Panc1 (cell line): ENCODE data around the gene LAMP1. TPM values are rescaled to one million over a fixed set of nuclear protein-coding genes. Genes with fewer than 3 reads are reported as not detected.

Experiments
- ATAC-seq: fragments of 200-7000 bp; cut with Tn5 transposase; 2 replicates; pipeline ENCODE4 v1.9.1; 2020; ENCODE audit warnings: mild to moderate bottlenecking, moderate library complexity
- BruUV-seq: library from RNA; stranded (reverse); fragments of 400-500 nt; replicated peaks from 2 replicates; lab custom pipeline; 2021; lab: Mats Ljungman, UMichigan
- CTCF ChIA-PET: fragments of 300-600 bp; sonication (Branson Sonifier 250); formaldehyde crosslinking; loops from one replicate; lab custom pipeline; 2022; ENCODE audit warnings: antibody characterized with exemption; lab: Charles Lee
- POLR2A ChIA-PET: fragments of 300-600 bp; sonication (Branson Sonifier 250); formaldehyde crosslinking; loops from one replicate; lab custom pipeline; 2022; ENCODE audit warnings: antibody characterized with exemption; lab: Charles Lee
- DNase-seq: peaks from one replicate; pipeline ENCODE4 v3.0.0-alpha.2; 2010; ENCODE audit warnings: low read depth, low spot score
- H3K27ac ChIP-seq: 2 replicates; pipeline ENCODE4 v1.5.1; 2011; ENCODE audit warnings: mild to moderate bottlenecking, low read length, inconsistent platforms
- H3K27me3 ChIP-seq: fragments of 200-500 bp; sonication (Bioruptor generic); 2 replicates; pipeline ENCODE4 v1.6.0; 2014; ENCODE audit warnings: low read length, inconsistent platforms; ENCODE audit not compliant: control insufficient read depth, insufficient read depth
- H3K36me3 ChIP-seq: fragments of 200-500 bp; sonication (Bioruptor generic); 2 replicates; pipeline ENCODE4 v1.5.1; 2014; ENCODE audit warnings: inconsistent platforms, mild to moderate bottlenecking, low read length, moderate library complexity; ENCODE audit not compliant: control insufficient read depth, insufficient read depth
- H3K4me1 ChIP-seq: 2 replicates; pipeline ENCODE4 v1.5.1; 2011; ENCODE audit warnings: inconsistent platforms, mild to moderate bottlenecking, low read length, moderate library complexity; ENCODE audit not compliant: control insufficient read depth, insufficient read depth
- H3K4me3 ChIP-seq, 2 experiments: 2 replicates each; pipeline ENCODE4 v1.5.1; 2011 to 2012; ENCODE audit warnings: low read depth in 2 of 2, low read length in 2 of 2, mild to moderate bottlenecking in 2 of 2, inconsistent platforms in 1 of 2, moderate library complexity in 1 of 2
- H3K9me3 ChIP-seq: fragments of 200-500 bp; sonication (Bioruptor generic); 2 replicates; pipeline ENCODE4 v1.5.1; 2014; ENCODE audit warnings: low read depth, mild to moderate bottlenecking, inconsistent platforms, low read length, moderate library complexity; ENCODE audit not compliant: control insufficient read depth, insufficient read depth
- POLR2AphosphoS5 ChIP-seq: IDR thresholded peaks from 2 replicates; pipeline ENCODE4 v1.6.1; 2012; ENCODE audit warnings: mild to moderate bottlenecking, low read depth, low read length, moderate library complexity
- SIN3A ChIP-seq: IDR thresholded peaks from 2 replicates; pipeline ENCODE4 v1.6.1; 2012; ENCODE audit warnings: low read depth, mild to moderate bottlenecking, low read length, moderate library complexity, borderline replicate concordance; ENCODE audit not compliant: insufficient read depth
- TCF7L2 ChIP-seq: IDR thresholded peaks from 2 replicates; pipeline ENCODE4 v1.6.1; 2011; ENCODE audit warnings: mild to moderate bottlenecking, low read depth, low read length, inconsistent platforms
- in situ Hi-C: cut with HindIII; loops from 2 replicates; pipeline ENCODE4 v1.10.0; 2016; ENCODE audit warnings: low sequenced_read_pairs, low pct_unique_long_range_greater_than_20kb
- intact Hi-C: fragments of 100-400 bp; cut with micrococcal nuclease; formaldehyde crosslinking; loops from one replicate; pipeline ENCODE4 v1.10.0; 2022; ENCODE audit not compliant: unreplicated experiment
- total RNA-seq: library from RNA; stranded (reverse); gene quantifications from one replicate; pipeline ENCODE4 v1.2.1, GENCODE V29; 2021; ENCODE audit not compliant: unreplicated experiment
- TF ChIP-seq, protein P1 (sequence below), 2 experiments: IDR thresholded peaks; 2 replicates each; pipeline ENCODE4 v1.6.1; 2011 to 2012; ENCODE audit warnings: low read depth in 2 of 2, control low read depth in 1 of 2, low read length in 1 of 2, mild to moderate bottlenecking in 1 of 2, moderate library complexity in 1 of 2; ENCODE audit not compliant: insufficient read depth in 1 of 2
- TF ChIP-seq, protein P2 (sequence below): fragments of 450-650 bp; IDR thresholded peaks from 2 replicates; pipeline ENCODE4 v1.5.1; 2017; ENCODE audit warnings: mild to moderate bottlenecking

The LAMP1 gene
- total RNA-seq, 1 experiment from 2014 or later, result 212 TPM

DNA sequence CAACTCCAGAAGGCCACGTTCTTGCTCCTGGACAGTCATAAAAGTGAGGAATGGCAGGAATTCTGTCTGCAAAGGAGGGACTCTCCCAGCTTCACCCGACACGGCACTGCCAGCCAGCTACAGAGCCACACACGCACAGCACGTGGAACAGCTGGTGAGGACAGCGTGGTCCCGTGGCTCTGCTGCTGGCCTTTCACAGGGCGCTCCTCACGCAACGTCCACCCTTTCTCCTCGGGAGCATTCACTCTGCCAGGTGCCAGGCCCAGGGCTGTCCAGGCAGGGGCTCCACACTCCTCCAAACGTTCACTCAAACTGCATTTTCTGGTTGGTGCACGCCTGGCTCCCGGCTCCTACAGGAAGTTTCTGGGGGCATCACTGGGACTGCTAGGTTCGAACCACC, 52.5 kb downstream of the LAMP1 start:
- in situ Hi-C loops (no loop called here), intact Hi-C loops (no loop called here)
- ChIA-PET POLR2A (no interaction called here), CTCF (no interaction called here)
- BruUV-seq, result no TSS peak
- Histone ChIP-seq H3K27ac (no peak overlapping the region), H3K9me3 (no peaks in the 10 kb centered on the region), H3K4me1 (no peaks in the 10 kb centered on the region; the same call in 1 of the 2 replicates), H3K36me3 (no peaks in the 10 kb centered on the region), H3K27me3 (no peaks in the 10 kb centered on the region), H3K4me3 (no peak overlapping the region)
- DNase-seq (no peak), ATAC-seq (no peak)
- TF ChIP-seq, protein P1, sequence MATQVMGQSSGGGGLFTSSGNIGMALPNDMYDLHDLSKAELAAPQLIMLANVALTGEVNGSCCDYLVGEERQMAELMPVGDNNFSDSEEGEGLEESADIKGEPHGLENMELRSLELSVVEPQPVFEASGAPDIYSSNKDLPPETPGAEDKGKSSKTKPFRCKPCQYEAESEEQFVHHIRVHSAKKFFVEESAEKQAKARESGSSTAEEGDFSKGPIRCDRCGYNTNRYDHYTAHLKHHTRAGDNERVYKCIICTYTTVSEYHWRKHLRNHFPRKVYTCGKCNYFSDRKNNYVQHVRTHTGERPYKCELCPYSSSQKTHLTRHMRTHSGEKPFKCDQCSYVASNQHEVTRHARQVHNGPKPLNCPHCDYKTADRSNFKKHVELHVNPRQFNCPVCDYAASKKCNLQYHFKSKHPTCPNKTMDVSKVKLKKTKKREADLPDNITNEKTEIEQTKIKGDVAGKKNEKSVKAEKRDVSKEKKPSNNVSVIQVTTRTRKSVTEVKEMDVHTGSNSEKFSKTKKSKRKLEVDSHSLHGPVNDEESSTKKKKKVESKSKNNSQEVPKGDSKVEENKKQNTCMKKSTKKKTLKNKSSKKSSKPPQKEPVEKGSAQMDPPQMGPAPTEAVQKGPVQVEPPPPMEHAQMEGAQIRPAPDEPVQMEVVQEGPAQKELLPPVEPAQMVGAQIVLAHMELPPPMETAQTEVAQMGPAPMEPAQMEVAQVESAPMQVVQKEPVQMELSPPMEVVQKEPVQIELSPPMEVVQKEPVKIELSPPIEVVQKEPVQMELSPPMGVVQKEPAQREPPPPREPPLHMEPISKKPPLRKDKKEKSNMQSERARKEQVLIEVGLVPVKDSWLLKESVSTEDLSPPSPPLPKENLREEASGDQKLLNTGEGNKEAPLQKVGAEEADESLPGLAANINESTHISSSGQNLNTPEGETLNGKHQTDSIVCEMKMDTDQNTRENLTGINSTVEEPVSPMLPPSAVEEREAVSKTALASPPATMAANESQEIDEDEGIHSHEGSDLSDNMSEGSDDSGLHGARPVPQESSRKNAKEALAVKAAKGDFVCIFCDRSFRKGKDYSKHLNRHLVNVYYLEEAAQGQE (IDR thresholded peaks at IDR 0.05; ENCODE audit: insufficient read depth in 1 of 2, low read depth in 2 of 2, low read length in 1 of 2), result no peak
- no peak for TF ChIP-seq SIN3A
- TF ChIP-seq, protein P2, sequence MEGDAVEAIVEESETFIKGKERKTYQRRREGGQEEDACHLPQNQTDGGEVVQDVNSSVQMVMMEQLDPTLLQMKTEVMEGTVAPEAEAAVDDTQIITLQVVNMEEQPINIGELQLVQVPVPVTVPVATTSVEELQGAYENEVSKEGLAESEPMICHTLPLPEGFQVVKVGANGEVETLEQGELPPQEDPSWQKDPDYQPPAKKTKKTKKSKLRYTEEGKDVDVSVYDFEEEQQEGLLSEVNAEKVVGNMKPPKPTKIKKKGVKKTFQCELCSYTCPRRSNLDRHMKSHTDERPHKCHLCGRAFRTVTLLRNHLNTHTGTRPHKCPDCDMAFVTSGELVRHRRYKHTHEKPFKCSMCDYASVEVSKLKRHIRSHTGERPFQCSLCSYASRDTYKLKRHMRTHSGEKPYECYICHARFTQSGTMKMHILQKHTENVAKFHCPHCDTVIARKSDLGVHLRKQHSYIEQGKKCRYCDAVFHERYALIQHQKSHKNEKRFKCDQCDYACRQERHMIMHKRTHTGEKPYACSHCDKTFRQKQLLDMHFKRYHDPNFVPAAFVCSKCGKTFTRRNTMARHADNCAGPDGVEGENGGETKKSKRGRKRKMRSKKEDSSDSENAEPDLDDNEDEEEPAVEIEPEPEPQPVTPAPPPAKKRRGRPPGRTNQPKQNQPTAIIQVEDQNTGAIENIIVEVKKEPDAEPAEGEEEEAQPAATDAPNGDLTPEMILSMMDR, result no peak
- no peak for TF ChIP-seq POLR2AphosphoS5
- no peak for TF ChIP-seq TCF7L2

GRCh38 chr13:113350065-113350937, 53.3 kb downstream of the LAMP1 start:
- ChIA-PET CTCF (no interaction called here), POLR2A (no interaction called here)
- no peaks in the 10 kb centered on the region for H3K36me3 ChIP-seq
- no peaks in the 10 kb centered on the region for H3K27me3 ChIP-seq
- DNase-seq, result no peak
- no TSS peak for BruUV-seq
- intact Hi-C loops, result no loop called here
- in situ Hi-C loops, result no loop called here
- no peaks in the 10 kb centered on the region for H3K9me3 ChIP-seq
- no peak overlapping the region for H3K27ac ChIP-seq
- no peaks in the 10 kb centered on the region; the same call in 1 of the 2 replicates for H3K4me1 ChIP-seq
- peak; percentile 71; the same call in 1 of the 2 replicates for ATAC-seq
- no peak for TF ChIP-seq TCF7L2
- TF ChIP-seq, protein P1 (IDR thresholded peaks at IDR 0.05; ENCODE audit: insufficient read depth in 1 of 2, low read depth in 2 of 2, low read length in 1 of 2), result no peak
- TF ChIP-seq, protein P2, result no peak
- no peak for TF ChIP-seq SIN3A
- no peak for TF ChIP-seq POLR2AphosphoS5
- H3K4me3 ChIP-seq, result no peak overlapping the region
